HCT116 (cell line): Measurements from ENCODE around the gene PIGO.

Experiments used
- ATF3 ChIP-seq: IDR thresholded peaks from 2 replicates; pipeline ENCODE4 v1.6.1; 2012
- CTCF ChIP-seq, 3 experiments: fragments of 200-600 bp in 1 of 3; sonication (generic) in 1 of 3; IDR thresholded peaks in 2 of 3; conservative IDR thresholded peaks in 1 of 3; 2 replicates each; pipeline ENCODE4 v1.5.1; 2012 to 2017; ENCODE audit warnings: low read depth in 2 of 3, low read length in 2 of 3, antibody characterized with exemption in 1 of 3, borderline replicate concordance in 1 of 3, control low read depth in 1 of 3, mild to moderate bottlenecking in 1 of 3, mixed read lengths in 1 of 3, mixed run types in 1 of 3, moderate library complexity in 1 of 3; ENCODE audit not compliant: insufficient read depth in 1 of 3
- EGR1 ChIP-seq: IDR thresholded peaks from 2 replicates; pipeline ENCODE4 v1.6.1; 2012; ENCODE audit warnings: low read depth
- EZH2 ChIP-seq: fragments of 200-600 bp; sonication (generic); IDR thresholded peaks from 2 replicates; pipeline ENCODE4 v1.6.1; 2017; ENCODE audit warnings: antibody characterized with exemption, mixed run types
- MAX ChIP-seq: IDR thresholded peaks from 2 replicates; pipeline ENCODE4 v1.6.1; 2012
- POLR2A ChIP-seq: IDR thresholded peaks from 2 replicates; pipeline ENCODE4 v1.7.0; 2011; ENCODE audit warnings: borderline replicate concordance; ENCODE audit not compliant: insufficient read depth, insufficient read length; ENCODE audit errors: extremely low read depth
- POLR2AphosphoS5 ChIP-seq: IDR thresholded peaks from 2 replicates; pipeline ENCODE4 v1.6.1; 2011; ENCODE audit warnings: mild to moderate bottlenecking, low read depth, low read length, moderate library complexity
- RAD21 ChIP-seq: IDR thresholded peaks from 2 replicates; pipeline ENCODE4 v1.6.1; 2012; ENCODE audit warnings: low read depth, mild to moderate bottlenecking
- REST ChIP-seq: IDR thresholded peaks from 2 replicates; pipeline ENCODE4 v1.6.1; 2012; ENCODE audit warnings: low read depth
- SRF ChIP-seq: IDR thresholded peaks from 2 replicates; pipeline ENCODE4 v1.6.1; 2012; ENCODE audit warnings: low read depth
- YY1 ChIP-seq: IDR thresholded peaks from 2 replicates; pipeline ENCODE4 v1.6.1; 2011; ENCODE audit warnings: low read length, low read depth, moderate library complexity, mild to moderate bottlenecking; ENCODE audit not compliant: insufficient replicate concordance; ENCODE audit errors: extremely low read depth
- ZFX ChIP-seq: fragments of 450-650 bp; IDR thresholded peaks from 2 replicates; pipeline ENCODE4 v1.6.1; 2017
- ZNF274 ChIP-seq: fragments of 200-500 bp; sonication (Bioruptor generic); IDR thresholded peaks from 2 replicates; pipeline ENCODE4 v1.6.1; 2014; ENCODE audit warnings: mild to moderate bottlenecking, low read depth, low read length, inconsistent platforms

GRCh38 chr9:35091536-35091935, 4.9 kb downstream of the PIGO start:
- TF ChIP-seq MAX (no peak), REST (no peak), RAD21 (no peak), POLR2A (no peak), CTCF (IDR thresholded peaks at IDR 0.05 in 2 of 3, conservative IDR thresholded peaks at IDR 0.05 in 1 of 3; ENCODE audit: borderline replicate concordance in 1 of 3, insufficient read depth in 1 of 3, low read depth in 2 of 3, low read length in 2 of 3) (no peak), EZH2 (no peak), EGR1 (no peak), SRF (no peak), ZFX (no peak), POLR2AphosphoS5 (no peak), ZNF274 (no peak), ATF3 (no peak), YY1 (no peak)
